ENCODE results near the gene ERF.

Gene ERF

GRCh38 chr19:42286349-42287016 is 31.6 kb upstream of the ERF start:
- DNase-seq, result no peak

- DNase-seq, result no peak
Measured at GRCh38 chr19:42285988-42286348, 31.0 kb upstream of the ERF start.

- no peak for DNase-seq
Measured at GRCh38 chr19:42285541-42285941, 30.6 kb upstream of the ERF start.

- peak; percentile 8 for DNase-seq
Measured at GRCh38 chr19:42284591-42285341, 29.8 kb upstream of the ERF start.

- peak; percentile 55 for DNase-seq
Measured at GRCh38 chr19:42284066-42284501, 29.2 kb upstream of the ERF start.

- DNase-seq, result peak; percentile 88
Measured at GRCh38 chr19:42283188-42284065, 28.5 kb upstream of the ERF start.

GRCh38 chr19:42282819-42283187 is 27.9 kb upstream of the ERF start:
- no peak for DNase-seq

GRCh38 chr19:42281827-42282762 is 27.2 kb upstream of the ERF start:
- DNase-seq, result peak; percentile 50

- DNase-seq, result peak; percentile 60
Measured at GRCh38 chr19:42281146-42281826, 26.4 kb upstream of the ERF start.

GRCh38 chr19:42280815-42281145 is 25.9 kb upstream of the ERF start:
- no peak for DNase-seq

- peak; percentile 90 for DNase-seq
Measured at GRCh38 chr19:42279902-42280814, 25.2 kb upstream of the ERF start.

GRCh38 chr19:42279155-42279901 is 24.4 kb upstream of the ERF start:
- no peak for DNase-seq

- no peak for DNase-seq
Measured at GRCh38 chr19:42278452-42279154, 23.7 kb upstream of the ERF start.

- no peak for DNase-seq
Measured at GRCh38 chr19:42277821-42278451, 23.0 kb upstream of the ERF start.

- no peak for DNase-seq
Measured at GRCh38 chr19:42276821-42277220, 21.9 kb upstream of the ERF start.

- no peak for DNase-seq
Measured at GRCh38 chr19:42276284-42276683, 21.4 kb upstream of the ERF start.

- DNase-seq, result no peak
Measured at GRCh38 chr19:42275517-42275916, 20.6 kb upstream of the ERF start.

GRCh38 chr19:42275103-42275502 is 20.2 kb upstream of the ERF start:
- no peak for DNase-seq
